ENCODE data around the gene ALDOA.

ALDOA gene

DNA sequence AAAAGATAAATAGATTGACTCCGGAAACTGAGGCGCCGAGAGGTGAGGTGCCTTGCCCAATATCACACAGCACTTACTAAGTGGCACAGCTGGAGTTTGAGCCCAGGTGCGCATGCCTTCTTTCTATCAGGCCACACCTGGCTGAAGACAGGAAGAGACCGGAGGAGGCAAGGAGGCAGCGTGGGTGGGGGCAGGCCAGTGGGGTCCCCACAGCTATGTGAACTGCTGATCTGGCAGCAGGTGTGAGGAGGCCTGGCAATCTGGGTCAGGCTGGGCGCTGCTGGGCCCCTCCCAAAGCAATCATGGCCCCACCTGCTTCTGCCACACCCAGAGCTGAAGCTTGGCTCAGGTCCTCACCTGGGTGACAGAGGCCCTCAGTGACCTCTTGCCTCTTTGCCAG, 49.7 kb downstream of the ALDOA start:
- no peak for TF ChIP-seq CREB1 (IDR thresholded peaks at IDR 0.05; ENCODE audit: low read depth)
- TF ChIP-seq, protein P1, sequence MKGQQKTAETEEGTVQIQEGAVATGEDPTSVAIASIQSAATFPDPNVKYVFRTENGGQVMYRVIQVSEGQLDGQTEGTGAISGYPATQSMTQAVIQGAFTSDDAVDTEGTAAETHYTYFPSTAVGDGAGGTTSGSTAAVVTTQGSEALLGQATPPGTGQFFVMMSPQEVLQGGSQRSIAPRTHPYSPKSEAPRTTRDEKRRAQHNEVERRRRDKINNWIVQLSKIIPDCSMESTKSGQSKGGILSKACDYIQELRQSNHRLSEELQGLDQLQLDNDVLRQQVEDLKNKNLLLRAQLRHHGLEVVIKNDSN (IDR thresholded peaks at IDR 0.05), result no peak
- TF ChIP-seq EGR1 (IDR thresholded peaks at IDR 0.05), result peak; percentile 29; the same call in 1 of the 2 replicates
- TF ChIP-seq, protein P2, sequence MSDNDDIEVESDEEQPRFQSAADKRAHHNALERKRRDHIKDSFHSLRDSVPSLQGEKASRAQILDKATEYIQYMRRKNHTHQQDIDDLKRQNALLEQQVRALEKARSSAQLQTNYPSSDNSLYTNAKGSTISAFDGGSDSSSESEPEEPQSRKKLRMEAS (IDR thresholded peaks at IDR 0.05), result 0 out of 2 replicates have a peak, but pooled peaks have one; percentile 36
- TF ChIP-seq EP300 (IDR thresholded peaks at IDR 0.05; ENCODE audit: borderline replicate concordance), result no peak
- no peak for TF ChIP-seq RAD21 (IDR thresholded peaks at IDR 0.05; ENCODE audit: low read depth)
- TF ChIP-seq ZBTB7A (IDR thresholded peaks at IDR 0.05; ENCODE audit: low read depth), result no peak
- TF ChIP-seq TCF12 (IDR thresholded peaks at IDR 0.05; ENCODE audit: low read depth), result peak; percentile 76
- no peak for TF ChIP-seq YY1 (IDR thresholded peaks at IDR 0.05; ENCODE audit: low read depth)

DNA sequence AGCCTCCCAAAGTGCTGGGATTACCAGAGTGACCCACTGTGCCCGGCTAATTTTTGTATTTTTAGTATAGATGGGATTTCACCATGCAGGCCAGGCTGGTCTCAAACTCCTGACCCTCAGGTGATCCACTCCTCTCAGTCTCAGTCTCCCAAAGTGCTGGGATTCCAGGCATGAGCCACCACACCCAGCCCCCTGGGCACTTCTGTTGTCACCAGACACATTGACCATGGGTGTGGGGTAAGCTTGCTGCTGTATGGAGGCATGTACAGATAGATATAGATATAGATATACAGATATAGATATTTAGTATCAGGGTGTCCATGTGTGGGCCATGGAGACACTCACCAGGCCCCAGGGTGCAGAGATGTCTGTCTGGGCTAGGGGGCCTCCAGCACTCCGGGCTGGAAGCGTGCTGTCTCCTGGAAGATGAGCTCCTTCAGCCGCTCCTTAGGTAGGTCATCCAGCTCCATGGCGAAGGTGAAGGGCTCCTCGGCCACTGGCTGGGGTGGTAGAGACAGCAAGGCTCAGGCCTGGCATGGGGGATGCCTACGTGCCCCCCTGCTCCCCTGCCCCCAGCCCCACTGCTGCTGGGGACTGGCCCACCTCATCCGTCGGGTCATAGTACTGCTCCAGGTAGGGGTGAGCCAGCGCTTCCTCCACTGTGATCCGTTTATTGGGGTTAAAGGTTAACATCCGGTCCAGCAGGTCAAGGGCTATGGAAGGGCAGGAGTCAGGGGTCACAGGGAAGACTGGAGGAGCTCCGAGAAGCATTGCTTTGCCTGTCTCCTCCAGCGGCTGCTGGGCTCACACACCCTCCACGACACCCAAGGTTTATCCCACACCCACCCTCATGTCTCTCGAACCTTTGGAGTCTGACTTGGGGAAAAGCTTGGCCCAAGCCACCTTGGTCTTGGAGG, 51.0 kb downstream of the ALDOA start:
- TF ChIP-seq NFIC (IDR thresholded peaks at IDR 0.05) (no peak), TCF12 (IDR thresholded peaks at IDR 0.05; ENCODE audit: low read depth) (no peak), EGR1 (IDR thresholded peaks at IDR 0.05) (no peak), CREB1 (IDR thresholded peaks at IDR 0.05; ENCODE audit: low read depth) (no peak), YY1 (IDR thresholded peaks at IDR 0.05; ENCODE audit: low read depth) (no peak), ZBTB7A (IDR thresholded peaks at IDR 0.05; ENCODE audit: low read depth) (no peak), FOXM1 (IDR thresholded peaks at IDR 0.05; ENCODE audit: borderline replicate concordance, low read depth) (no peak), EP300 (IDR thresholded peaks at IDR 0.05; ENCODE audit: borderline replicate concordance) (no peak), TAF1 (IDR thresholded peaks at IDR 0.05; ENCODE audit: low read depth) (no peak)
- TF ChIP-seq, protein P3, sequence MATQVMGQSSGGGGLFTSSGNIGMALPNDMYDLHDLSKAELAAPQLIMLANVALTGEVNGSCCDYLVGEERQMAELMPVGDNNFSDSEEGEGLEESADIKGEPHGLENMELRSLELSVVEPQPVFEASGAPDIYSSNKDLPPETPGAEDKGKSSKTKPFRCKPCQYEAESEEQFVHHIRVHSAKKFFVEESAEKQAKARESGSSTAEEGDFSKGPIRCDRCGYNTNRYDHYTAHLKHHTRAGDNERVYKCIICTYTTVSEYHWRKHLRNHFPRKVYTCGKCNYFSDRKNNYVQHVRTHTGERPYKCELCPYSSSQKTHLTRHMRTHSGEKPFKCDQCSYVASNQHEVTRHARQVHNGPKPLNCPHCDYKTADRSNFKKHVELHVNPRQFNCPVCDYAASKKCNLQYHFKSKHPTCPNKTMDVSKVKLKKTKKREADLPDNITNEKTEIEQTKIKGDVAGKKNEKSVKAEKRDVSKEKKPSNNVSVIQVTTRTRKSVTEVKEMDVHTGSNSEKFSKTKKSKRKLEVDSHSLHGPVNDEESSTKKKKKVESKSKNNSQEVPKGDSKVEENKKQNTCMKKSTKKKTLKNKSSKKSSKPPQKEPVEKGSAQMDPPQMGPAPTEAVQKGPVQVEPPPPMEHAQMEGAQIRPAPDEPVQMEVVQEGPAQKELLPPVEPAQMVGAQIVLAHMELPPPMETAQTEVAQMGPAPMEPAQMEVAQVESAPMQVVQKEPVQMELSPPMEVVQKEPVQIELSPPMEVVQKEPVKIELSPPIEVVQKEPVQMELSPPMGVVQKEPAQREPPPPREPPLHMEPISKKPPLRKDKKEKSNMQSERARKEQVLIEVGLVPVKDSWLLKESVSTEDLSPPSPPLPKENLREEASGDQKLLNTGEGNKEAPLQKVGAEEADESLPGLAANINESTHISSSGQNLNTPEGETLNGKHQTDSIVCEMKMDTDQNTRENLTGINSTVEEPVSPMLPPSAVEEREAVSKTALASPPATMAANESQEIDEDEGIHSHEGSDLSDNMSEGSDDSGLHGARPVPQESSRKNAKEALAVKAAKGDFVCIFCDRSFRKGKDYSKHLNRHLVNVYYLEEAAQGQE (IDR thresholded peaks at IDR 0.05; ENCODE audit: low read depth), result no peak
- TF ChIP-seq, protein P2 (IDR thresholded peaks at IDR 0.05), result no peak

DNA sequence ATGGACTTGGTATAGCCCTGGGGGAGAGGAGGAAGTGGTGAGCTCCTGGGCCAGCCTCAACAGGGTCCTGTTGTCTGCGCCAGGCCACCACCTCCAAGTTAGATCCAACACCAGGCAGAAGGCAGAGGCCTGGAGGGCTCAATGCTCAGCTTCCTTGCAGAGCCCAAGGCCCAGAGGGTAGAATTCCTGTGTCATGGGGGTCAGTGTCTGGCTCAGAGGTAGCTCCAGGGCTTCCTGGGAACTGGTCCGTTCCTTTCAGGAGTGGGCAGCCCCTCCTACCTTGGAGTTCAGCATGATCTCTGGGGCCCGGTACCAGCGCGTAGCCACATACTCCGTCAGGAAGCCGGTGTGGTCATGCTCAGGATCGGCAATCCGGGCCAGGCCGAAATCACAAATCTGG, 52.2 kb downstream of the ALDOA start:
- no peak for TF ChIP-seq TCF12 (IDR thresholded peaks at IDR 0.05; ENCODE audit: low read depth)
- TF ChIP-seq CEBPB (IDR thresholded peaks at IDR 0.05), result no peak
- TF ChIP-seq TAF1 (IDR thresholded peaks at IDR 0.05; ENCODE audit: low read depth), result no peak
- TF ChIP-seq FOXM1 (IDR thresholded peaks at IDR 0.05; ENCODE audit: borderline replicate concordance, low read depth), result no peak
- TF ChIP-seq, protein P1 (IDR thresholded peaks at IDR 0.05), result no peak
- TF ChIP-seq ZBTB7A (IDR thresholded peaks at IDR 0.05; ENCODE audit: low read depth), result no peak
- TF ChIP-seq EP300 (IDR thresholded peaks at IDR 0.05; ENCODE audit: borderline replicate concordance), result no peak
- TF ChIP-seq RAD21 (IDR thresholded peaks at IDR 0.05; ENCODE audit: low read depth), result no peak
- TF ChIP-seq, protein P3 (IDR thresholded peaks at IDR 0.05; ENCODE audit: low read depth), result no peak
- no peak for TF ChIP-seq YY1 (IDR thresholded peaks at IDR 0.05; ENCODE audit: low read depth)
- no peak for TF ChIP-seq CREB1 (IDR thresholded peaks at IDR 0.05; ENCODE audit: low read depth)
- TF ChIP-seq, protein P2 (IDR thresholded peaks at IDR 0.05), result no peak

DNA sequence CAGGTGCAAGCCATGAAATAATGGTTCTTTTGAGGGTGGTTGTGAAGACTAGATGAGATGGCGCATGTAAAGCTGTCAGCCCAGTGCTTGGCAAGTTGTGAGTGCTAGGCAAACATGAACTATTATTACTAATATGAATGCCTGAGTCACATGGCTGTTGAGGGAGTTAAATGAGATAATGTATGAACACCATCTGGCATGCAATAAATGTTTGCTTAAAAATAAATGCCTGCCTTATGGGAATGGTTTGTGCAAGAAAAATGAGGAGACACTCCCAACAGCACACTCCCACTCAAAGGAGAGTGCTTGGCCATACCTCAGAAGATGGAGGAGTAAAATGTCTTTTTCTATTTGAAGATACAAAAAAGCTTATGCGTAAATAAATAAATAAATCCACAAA, 53.9 kb downstream of the ALDOA start:
- no peak for TF ChIP-seq RAD21 (IDR thresholded peaks at IDR 0.05; ENCODE audit: low read depth)
- no peak for TF ChIP-seq NFIC (IDR thresholded peaks at IDR 0.05)

All from Ishikawa (cell line).